Ectodermal cell (in vitro differentiated cells): Measurements from ENCODE around the gene KHDRBS1.

Experiments
- H3K27ac ChIP-seq: 2 replicates; pipeline ENCODE4 v1.7.0; 2013; ENCODE audit warnings: mild to moderate bottlenecking, low read depth, low read length; ENCODE audit not compliant: insufficient read depth, poor library complexity, severe bottlenecking
- H3K27me3 ChIP-seq: 2 replicates; pipeline ENCODE4 v1.7.0; 2013; ENCODE audit warnings: mild to moderate bottlenecking, low read length; ENCODE audit not compliant: insufficient read depth, control insufficient read depth, poor library complexity, severe bottlenecking
- H3K36me3 ChIP-seq: one replicate; pipeline ENCODE4 v1.7.0; 2013; ENCODE audit warnings: low read length; ENCODE audit not compliant: control insufficient read depth, insufficient read depth
- H3K4me1 ChIP-seq: one replicate; pipeline ENCODE4 v1.7.0; 2013; ENCODE audit warnings: low read length; ENCODE audit not compliant: control insufficient read depth, insufficient read depth
- H3K4me3 ChIP-seq: 2 replicates; pipeline ENCODE4 v1.7.0; 2013; ENCODE audit warnings: low read depth, low read length, control low read depth; ENCODE audit not compliant: insufficient read depth
- H3K9me3 ChIP-seq: 2 replicates; pipeline ENCODE4 v1.7.0; 2013; ENCODE audit warnings: mild to moderate bottlenecking, low read length, moderate library complexity; ENCODE audit not compliant: control insufficient read depth
- WGBS, 2 experiments: methylation state at CpG; one replicate each; pipeline ENCODE4 v1.1.7; 2013; ENCODE audit warnings: missing lambda C conversion rate in 2 of 2; 5-methylcytosine and 5-hydroxymethylcytosine counted together

KHDRBS1 gene

DNA sequence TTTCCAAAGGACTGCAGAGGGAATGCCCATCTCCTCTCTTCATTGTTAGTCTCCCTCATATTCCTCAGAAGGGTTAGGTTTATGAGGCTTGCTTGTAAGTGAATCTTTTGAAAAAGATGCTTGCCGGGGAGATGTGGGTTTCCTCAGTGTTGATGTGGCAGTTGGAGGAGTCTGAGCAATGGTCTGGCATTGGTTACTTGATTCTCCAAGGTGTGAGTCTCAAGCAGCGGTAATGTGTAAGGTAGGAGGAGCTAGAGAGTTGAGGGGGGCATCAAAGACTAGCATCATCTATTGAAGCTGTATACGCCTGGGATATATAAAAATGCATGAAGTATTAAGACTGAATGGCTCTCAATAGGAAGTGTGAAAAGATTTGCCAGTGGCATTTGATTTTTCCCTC is 21.5 kb downstream of the KHDRBS1 start:
- WGBS, 2 experiments: 95 to 97% methylated on average over 3 of the region's 3 CpGs
- Histone ChIP-seq H3K27me3 (no peaks in the 10 kb centered on the region), H3K4me3 (no peak overlapping the region), H3K36me3 (peaks cover 74% of the 10 kb centered on the region), H3K27ac (no peak overlapping the region), H3K9me3 (no peaks in the 10 kb centered on the region), H3K4me1 (no peaks in the 10 kb centered on the region)

DNA sequence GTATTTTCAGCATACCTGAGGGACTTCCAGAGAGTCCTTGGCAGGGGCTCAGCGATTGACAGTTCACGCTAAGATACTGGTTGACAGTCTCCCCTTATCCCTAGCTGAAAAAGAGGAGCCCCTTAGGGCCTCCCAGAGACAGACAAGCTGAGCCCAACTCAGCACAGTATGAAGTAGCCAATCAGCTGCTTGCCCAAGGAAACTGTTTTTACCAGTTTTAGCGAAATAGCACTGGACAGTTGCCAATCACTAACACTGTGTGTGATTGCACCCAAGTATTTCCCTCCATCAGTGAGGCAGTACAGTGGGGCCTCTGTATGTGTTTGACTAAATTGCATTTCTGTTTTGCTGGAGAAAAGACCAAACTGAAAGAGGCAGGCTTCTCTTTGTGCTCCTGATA is 27.0 kb downstream of the KHDRBS1 start:
- Histone ChIP-seq H3K27ac (no peak overlapping the region), H3K36me3 (peaks cover 70% of the 10 kb centered on the region), H3K4me1 (no peaks in the 10 kb centered on the region), H3K27me3 (no peaks in the 10 kb centered on the region), H3K4me3 (no peak overlapping the region), H3K9me3 (no peaks in the 10 kb centered on the region)
- WGBS, 2 experiments: 92 to 98% methylated on average over 3 of the region's 3 CpGs

DNA sequence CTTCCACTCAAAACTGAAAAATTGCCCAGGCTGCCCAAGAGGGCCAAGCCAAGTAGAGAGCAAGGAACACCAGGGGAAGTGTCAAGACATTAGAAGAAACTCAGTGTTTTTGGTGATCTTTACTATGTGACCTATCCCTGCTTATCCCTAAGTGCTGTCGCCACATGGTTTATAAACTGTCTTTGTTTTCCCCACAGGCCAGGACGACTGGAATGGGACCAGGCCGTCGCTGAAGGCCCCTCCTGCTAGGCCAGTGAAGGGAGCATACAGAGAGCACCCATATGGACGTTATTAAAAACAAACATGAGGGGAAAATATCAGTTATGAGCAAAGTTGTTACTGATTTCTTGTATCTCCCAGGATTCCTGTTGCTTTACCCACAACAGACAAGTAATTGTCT is 28.7 kb downstream of the KHDRBS1 start:
- peaks cover 75% of the 10 kb centered on the region for H3K36me3 ChIP-seq
- H3K4me1 ChIP-seq: no peaks in the 10 kb centered on the region
- no peaks in the 10 kb centered on the region for H3K9me3 ChIP-seq
- no peak overlapping the region for H3K27ac ChIP-seq
- WGBS, 2 experiments: 93 to 94% methylated on average over 5 of the region's 5 CpGs
- H3K27me3 ChIP-seq: no peaks in the 10 kb centered on the region
- H3K4me3 ChIP-seq: no peak overlapping the region

DNA sequence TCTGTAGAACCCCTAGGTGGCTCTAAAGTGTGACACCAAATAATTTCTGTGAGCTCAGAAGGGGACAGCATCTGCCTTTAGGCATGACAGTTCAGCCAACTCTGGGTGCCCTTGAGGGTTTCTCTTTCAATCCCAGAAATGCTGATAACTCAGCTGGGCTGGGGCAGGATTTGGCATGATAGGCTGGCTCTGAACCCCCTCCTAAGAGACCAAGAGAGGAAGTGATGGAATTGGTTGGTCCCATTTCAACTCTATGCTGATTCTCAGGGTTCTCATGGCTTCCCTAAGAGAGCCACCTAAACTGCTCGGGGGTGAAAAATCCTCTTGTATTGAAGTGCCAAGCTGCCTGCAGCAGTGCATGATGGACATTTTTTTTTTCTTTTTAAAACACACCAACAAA is 30.6 kb downstream of the KHDRBS1 start:
- no peaks in the 10 kb centered on the region for H3K9me3 ChIP-seq
- H3K4me1 ChIP-seq: no peaks in the 10 kb centered on the region
- no peak overlapping the region for H3K27ac ChIP-seq
- H3K36me3 ChIP-seq: peaks cover 75% of the 10 kb centered on the region
- no peak overlapping the region for H3K4me3 ChIP-seq
- WGBS, 2 experiments: 95 to 100% methylated on average over 1 of the region's 1 CpG
- no peaks in the 10 kb centered on the region for H3K27me3 ChIP-seq

DNA sequence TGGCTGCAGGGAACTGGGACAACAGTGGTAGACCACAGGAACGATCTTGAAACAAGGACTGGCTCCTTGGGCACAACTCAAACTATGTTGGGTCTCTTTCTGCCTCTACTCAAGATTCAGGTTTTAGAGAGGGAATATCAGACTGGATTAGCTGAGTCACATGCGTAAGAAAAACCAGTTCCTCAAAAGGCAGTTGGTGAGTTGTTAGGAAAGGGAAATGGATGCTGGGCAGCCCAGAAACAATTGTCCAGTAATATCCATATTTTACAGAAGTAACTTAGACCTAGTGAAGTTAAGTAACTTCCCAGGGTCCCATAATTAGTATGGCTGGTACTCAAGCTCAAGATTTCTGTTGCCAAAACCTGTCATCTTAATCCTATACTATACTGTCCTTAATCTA is 32.1 kb downstream of the KHDRBS1 start:
- Histone ChIP-seq H3K4me1 (no peaks in the 10 kb centered on the region), H3K9me3 (no peaks in the 10 kb centered on the region), H3K27me3 (no peaks in the 10 kb centered on the region), H3K4me3 (no peak overlapping the region), H3K36me3 (peaks cover 62% of the 10 kb centered on the region), H3K27ac (no peak overlapping the region)
- 98% methylated on average over 2 of the region's 2 CpGs for WGBS, 2 experiments

DNA sequence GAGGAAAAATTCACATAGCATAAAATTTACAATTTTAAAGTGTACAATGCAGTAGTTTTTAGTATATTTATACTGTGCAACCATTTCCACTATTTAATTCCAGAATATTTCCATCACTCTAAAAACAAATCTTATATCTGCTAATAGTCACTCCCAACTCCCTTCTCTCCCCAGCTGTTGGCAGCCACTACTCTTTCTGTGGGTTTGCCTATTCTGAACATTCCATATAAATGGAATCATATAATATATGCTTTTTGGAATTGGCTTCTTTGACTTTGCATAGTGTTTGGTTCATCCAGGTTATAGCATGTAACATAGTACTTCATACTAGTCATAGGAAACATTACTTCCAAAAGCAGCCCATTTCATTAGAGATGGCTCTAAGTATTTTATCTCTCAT is 34.0 kb downstream of the KHDRBS1 start:
- no peak overlapping the region for H3K4me3 ChIP-seq
- no peaks in the 10 kb centered on the region for H3K27me3 ChIP-seq
- no peaks in the 10 kb centered on the region for H3K4me1 ChIP-seq
- H3K9me3 ChIP-seq: no peaks in the 10 kb centered on the region
- no peak overlapping the region for H3K27ac ChIP-seq
- H3K36me3 ChIP-seq: peaks cover 56% of the 10 kb centered on the region

DNA sequence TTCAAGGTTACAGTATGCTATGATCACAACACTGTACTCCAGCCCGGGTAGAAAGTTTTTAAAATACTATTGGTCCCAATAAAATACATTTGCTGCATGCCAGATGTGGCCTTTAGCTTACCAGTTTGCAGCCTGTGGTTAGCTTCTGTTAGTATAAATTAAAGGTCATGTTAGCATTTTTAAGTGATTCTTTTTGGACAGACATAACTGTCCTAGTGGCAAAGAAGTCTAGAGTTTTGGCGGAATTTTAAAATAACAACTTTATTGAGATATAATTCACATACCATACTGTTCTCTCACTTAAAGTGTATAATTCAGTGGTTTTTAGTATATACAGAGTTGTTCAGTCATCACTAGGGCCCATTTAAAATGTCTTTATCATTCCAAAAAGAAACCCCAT is 34.8 kb downstream of the KHDRBS1 start:
- 80 to 90% methylated on average over 1 to 2 of the region's 2 CpGs for WGBS, 2 experiments
- Histone ChIP-seq H3K9me3 (no peaks in the 10 kb centered on the region), H3K36me3 (peaks cover 58% of the 10 kb centered on the region), H3K27me3 (no peaks in the 10 kb centered on the region), H3K4me1 (no peaks in the 10 kb centered on the region), H3K27ac (no peak overlapping the region), H3K4me3 (no peak overlapping the region)

DNA sequence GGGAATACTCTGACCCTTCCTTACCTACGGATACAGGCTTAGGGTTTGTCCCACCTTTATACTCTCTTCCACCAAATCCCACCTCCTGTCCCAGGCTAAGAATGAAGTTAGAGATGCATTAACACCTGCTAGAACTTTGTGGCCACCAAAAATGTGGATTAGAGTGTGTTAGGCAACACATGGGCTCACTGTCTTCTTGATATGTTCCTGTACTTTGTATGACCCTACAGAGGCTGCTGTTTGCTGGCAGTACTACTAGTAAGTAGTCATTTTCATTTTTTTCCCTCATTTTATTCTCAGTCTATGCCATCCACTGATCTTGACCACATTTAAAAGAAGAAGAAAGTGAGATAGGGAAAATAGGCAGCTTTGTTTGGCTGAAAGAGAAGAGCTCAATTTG is 38.0 kb downstream of the KHDRBS1 start:
- Histone ChIP-seq H3K36me3 (peaks cover 66% of the 10 kb centered on the region), H3K27me3 (no peaks in the 10 kb centered on the region), H3K9me3 (no peaks in the 10 kb centered on the region), H3K4me1 (no peaks in the 10 kb centered on the region), H3K27ac (no peak overlapping the region), H3K4me3 (no peak overlapping the region)
- WGBS, 2 experiments: 96 to 100% methylated on average over 1 of the region's 1 CpG

DNA sequence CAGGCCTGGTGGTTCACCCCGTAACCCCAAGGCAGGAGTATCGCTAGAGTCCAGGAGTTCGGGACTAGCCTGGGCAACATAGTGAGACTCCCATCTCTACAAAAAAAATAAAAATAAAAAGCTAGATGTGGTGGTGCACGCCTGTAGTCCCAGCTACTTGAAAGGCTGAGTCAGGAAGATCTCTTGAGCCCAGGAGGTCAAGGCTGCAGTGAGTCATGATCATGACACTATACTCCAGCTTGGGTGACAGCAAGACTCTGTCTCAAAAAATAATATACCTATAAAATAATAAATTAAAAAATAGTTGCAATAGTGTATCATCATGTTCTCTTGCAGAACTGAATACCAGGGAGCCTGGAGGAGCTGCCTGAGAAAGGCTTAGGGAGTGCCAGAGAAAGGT is 39.2 kb downstream of the KHDRBS1 start:
- no peaks in the 10 kb centered on the region for H3K27me3 ChIP-seq
- no peaks in the 10 kb centered on the region for H3K9me3 ChIP-seq
- H3K4me3 ChIP-seq: no peak overlapping the region
- 93 to 97% methylated on average over 4 of the region's 4 CpGs for WGBS, 2 experiments
- peaks cover 56% of the 10 kb centered on the region for H3K36me3 ChIP-seq
- no peaks in the 10 kb centered on the region for H3K4me1 ChIP-seq
- H3K27ac ChIP-seq: no peak overlapping the region

DNA sequence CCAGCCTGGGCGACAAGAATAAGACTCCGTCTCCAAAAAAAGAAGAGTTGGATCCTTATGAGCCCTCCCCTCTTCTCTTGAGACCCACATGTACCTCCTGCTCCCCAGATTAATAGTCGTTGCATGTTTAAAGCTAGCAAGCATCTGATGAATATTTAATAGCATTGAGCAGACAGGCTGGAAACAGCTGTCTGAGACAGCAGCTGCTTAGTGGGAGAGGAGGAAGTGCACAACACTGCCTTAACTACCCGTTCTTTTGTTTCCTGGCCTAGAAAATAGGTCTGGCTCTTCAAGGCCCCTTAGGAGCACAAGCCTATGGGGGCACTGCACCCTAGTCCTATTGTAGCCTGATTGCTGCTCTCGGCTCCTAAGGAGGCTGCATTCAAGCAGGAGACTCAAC is 41.7 kb downstream of the KHDRBS1 start:
- H3K9me3 ChIP-seq: no peaks in the 10 kb centered on the region
- H3K4me3 ChIP-seq: no peak overlapping the region
- no peak overlapping the region for H3K27ac ChIP-seq
- H3K27me3 ChIP-seq: no peaks in the 10 kb centered on the region
- H3K36me3 ChIP-seq: peaks cover 65% of the 10 kb centered on the region
- H3K4me1 ChIP-seq: no peaks in the 10 kb centered on the region
- 93 to 96% methylated on average over 5 of the region's 5 CpGs for WGBS, 2 experiments

DNA sequence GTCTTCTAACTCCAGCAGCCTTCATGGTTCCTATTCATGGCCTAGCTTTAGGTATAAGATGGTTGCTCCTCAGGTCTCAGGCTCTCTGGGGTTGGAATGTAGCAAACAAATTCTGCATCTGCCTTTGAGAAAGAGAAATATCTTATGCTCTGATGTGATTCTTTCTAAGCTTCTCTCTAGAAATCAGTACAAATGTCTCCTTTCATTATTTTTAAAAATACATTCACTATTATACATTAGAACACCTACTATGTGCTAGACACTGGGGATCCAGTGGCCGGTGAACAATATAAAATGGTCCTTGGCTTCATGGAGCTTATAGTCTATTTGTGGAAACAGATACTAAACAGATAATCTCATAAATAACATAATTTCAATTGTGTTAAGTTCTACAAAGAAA is 42.9 kb downstream of the KHDRBS1 start:
- Histone ChIP-seq H3K9me3 (no peaks in the 10 kb centered on the region), H3K4me1 (no peaks in the 10 kb centered on the region), H3K27me3 (no peaks in the 10 kb centered on the region), H3K27ac (no peak overlapping the region), H3K36me3 (peaks cover 68% of the 10 kb centered on the region), H3K4me3 (no peak overlapping the region)
- WGBS, 2 experiments: 100% methylated on average over 1 of the region's 1 CpG; no CpG with 5 or more reads in 1 of the 2 experiments
